RWPE1 (cell line): ENCODE data around the gene GLRA3.
A peak's percentile ranks its signal among the peaks of the same experiment; 100 is the strongest.
"Not testable (repeated sequence)": the region's sequence is repeated elsewhere in the genome, so short reads cannot be mapped to it uniquely, and the experiment has no call there.

Experiments used
- CTCF ChIA-PET: fragments of 350-600 bp; sonication (Branson Sonifier 250); formaldehyde crosslinking; extraction: SDS; loops from one replicate; lab custom pipeline; 2021; lab: Yijun Ruan, JAX
- POLR2A ChIA-PET: fragments of 400-600 bp; formaldehyde crosslinking; extraction: SDS; loops from one replicate; lab custom pipeline; 2020; ENCODE audit warnings: antibody characterized with exemption; ENCODE audit not compliant: low non-redundant PET; lab: Yijun Ruan, JAX
- DNase-seq: peaks from one replicate; pipeline ENCODE4 v3.0.0; 2012; ENCODE audit warnings: low spot score
- H3K27ac ChIP-seq: fragments of 450-650 bp; 2 replicates; pipeline ENCODE4 v1.5.1; 2017
- CTCF ChIP-seq: fragments of 450-650 bp; conservative IDR thresholded peaks from 2 replicates; pipeline ENCODE4 v1.5.1; 2017; ENCODE audit warnings: low read depth, mild to moderate bottlenecking

Gene GLRA3

DNA sequence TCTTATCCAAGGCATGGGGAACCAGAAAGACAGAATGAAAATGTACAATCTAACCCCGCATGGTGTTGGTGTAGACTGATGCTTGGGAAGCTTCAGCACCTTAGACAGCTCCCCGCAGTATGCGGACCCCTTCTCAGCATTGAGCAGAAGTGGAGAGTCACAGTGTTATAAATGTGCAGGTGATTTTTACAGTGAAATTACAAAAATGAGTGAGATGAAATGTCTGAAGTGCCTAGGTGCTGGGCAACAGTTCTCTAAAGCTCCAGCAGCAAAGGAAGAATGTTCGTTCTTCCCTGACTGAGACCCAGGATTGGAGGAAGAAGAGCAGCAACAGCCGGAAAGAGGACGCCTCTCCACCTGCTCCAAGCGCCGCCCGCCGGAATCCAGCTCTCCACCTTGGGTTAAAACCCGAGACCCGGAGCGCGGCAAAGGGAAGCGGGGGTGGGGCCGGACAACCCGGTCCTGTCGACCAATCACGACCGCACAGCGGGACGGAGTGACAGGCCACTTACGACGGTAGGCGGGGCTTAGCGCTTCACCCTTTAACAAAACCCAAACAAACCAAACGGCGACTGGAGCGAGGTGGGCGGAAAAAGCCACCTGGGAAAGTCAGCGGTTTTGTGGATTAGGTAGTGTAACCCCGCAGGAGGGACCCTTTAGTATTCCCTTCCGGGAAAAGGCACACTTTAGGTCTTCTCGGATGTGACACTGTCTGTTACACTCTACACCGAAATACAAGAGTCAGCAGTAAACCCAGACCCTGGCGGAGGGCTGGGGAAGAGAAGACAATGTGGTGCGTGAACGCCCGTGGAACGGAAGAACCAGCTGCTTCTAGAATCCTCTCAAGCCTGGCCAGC is at the start of gene GLRA3:
TSS of gene GLRA3 (minus strand) at position 403 of the 857 bp plus-strand sequence. CDS start 436 bp downstream, outside the sequence.
- no peak within 1 kb of the TSS for H3K27ac ChIP-seq
- DNase-seq = peak; percentile 58
- CTCF ChIA-PET = interaction anchor here (0.6 to 0.7 kb wide), 3 partner anchors 14 to 1013 kb away, joined by 3 to 6 read pairs (median 4); no protein-coding TSS in a partner anchor
- POLR2A ChIA-PET = no interaction called here
- no peak for TF ChIP-seq CTCF

GRCh38 chr4:174874898-174875297 is 45.9 kb upstream of the GLRA3 start:
- DNase-seq = no peak
- CTCF ChIA-PET = no interaction called here
- POLR2A ChIA-PET = no interaction called here
- no peak for TF ChIP-seq CTCF
- no peak overlapping the region for H3K27ac ChIP-seq

- TF ChIP-seq CTCF = 0 out of 2 replicates have a peak, but pooled peaks have one; percentile 10
- CTCF ChIA-PET = no interaction called here
- POLR2A ChIA-PET = no interaction called here
- no peak for DNase-seq
- no peak overlapping the region for H3K27ac ChIP-seq
Observed at GRCh38 chr4:174873931-174874330, 44.9 kb upstream of the GLRA3 start.

- POLR2A ChIA-PET, H3K27ac ChIP-seq, CTCF ChIA-PET, DNase-seq: not testable (repeated sequence)
Observed at GRCh38 chr4:174873146-174873545, 44.1 kb upstream of the GLRA3 start.

GRCh38 chr4:174871407-174871806 is 42.4 kb upstream of the GLRA3 start:
- H3K27ac ChIP-seq = no peak overlapping the region
- POLR2A ChIA-PET = no interaction called here
- DNase-seq = no peak
- TF ChIP-seq CTCF = no peak
- CTCF ChIA-PET = no interaction called here

DNA sequence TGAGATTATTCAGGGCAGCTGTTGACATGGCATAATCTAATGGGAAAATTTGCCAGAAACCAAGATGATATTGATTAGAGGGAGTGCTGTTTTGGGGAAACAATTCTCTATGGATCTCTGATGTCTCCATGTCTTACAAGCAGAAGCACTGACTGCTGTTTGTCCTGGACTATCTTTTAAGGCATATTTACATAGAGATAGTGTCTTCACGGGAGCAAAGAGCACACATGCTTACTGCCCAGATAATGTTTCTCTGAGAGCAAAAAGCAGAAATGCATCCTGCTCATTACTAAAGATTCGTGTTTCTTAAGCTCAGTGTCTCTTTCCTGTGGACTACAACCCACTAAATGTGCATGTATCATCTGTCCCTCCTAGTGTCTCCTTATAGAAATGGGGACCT is 41.3 kb upstream of the GLRA3 start:
- DNase-seq = no peak
- ChIA-PET CTCF (no interaction called here), POLR2A (no interaction called here)
- no peak for TF ChIP-seq CTCF
- no peak overlapping the region for H3K27ac ChIP-seq

DNA sequence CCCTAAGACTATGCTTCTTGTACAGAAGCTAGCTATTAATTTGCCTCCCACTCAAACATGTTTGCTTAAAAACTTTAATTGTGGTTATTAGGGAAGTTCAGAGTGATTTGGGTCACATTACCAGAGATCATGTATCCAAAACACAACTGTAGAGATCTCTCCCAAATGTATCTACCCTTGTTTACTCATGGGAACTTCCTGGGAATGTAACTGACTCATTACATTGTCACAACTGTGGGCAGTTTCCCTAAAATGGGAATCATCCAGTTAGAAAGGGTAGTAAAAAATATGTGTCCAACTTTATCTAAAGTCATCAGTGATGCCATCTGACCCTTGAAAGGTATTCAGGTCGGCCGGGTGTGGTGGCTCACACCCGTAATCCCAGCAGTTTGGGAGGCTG is 40.3 kb upstream of the GLRA3 start:
- no peak for DNase-seq
- CTCF ChIA-PET = no interaction called here
- POLR2A ChIA-PET = no interaction called here
- TF ChIP-seq CTCF = no peak
- no peak overlapping the region for H3K27ac ChIP-seq
